GM12873 (cell line): ENCODE results near the gene DNAH14.

Source experiments
- TF ChIP-seq, protein P1 (sequence below): IDR thresholded peaks from 2 replicates; pipeline ENCODE4 v1.5.1; 2012; ENCODE audit warnings: low read depth, mild to moderate bottlenecking, moderate library complexity, low read length, control low read depth; ENCODE audit not compliant: insufficient read depth; ENCODE audit errors: missing control alignments

Gene DNAH14

DNA sequence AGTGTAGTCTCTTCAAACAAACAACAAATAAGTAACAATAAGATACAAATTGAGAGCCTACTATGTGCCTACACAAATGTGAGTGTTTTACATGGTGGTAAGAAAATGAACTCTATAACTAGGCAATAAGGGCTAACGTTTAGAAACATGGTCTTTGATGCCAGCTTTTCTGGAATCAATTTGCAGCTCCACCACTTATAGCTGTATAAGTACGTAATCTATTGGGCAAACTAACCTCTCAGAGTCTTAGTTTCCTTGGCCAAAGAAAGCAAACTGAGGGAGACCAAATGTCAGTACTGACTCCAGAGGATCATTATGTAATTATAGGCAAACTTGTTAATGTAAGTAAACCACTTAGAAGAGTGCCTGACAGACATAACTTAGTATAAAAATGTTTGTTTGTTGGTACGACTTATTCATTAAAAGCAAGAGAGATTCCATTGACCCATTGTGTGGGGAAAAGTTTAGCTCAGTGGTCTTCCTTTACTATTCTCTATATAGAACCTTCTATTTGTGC lies 438.6 kb downstream of the DNAH14 start:
- TF ChIP-seq, protein P1, sequence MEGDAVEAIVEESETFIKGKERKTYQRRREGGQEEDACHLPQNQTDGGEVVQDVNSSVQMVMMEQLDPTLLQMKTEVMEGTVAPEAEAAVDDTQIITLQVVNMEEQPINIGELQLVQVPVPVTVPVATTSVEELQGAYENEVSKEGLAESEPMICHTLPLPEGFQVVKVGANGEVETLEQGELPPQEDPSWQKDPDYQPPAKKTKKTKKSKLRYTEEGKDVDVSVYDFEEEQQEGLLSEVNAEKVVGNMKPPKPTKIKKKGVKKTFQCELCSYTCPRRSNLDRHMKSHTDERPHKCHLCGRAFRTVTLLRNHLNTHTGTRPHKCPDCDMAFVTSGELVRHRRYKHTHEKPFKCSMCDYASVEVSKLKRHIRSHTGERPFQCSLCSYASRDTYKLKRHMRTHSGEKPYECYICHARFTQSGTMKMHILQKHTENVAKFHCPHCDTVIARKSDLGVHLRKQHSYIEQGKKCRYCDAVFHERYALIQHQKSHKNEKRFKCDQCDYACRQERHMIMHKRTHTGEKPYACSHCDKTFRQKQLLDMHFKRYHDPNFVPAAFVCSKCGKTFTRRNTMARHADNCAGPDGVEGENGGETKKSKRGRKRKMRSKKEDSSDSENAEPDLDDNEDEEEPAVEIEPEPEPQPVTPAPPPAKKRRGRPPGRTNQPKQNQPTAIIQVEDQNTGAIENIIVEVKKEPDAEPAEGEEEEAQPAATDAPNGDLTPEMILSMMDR: no peak

GRCh38 chr1:225371366-225372010 lies 442.0 kb downstream of the DNAH14 start:
- TF ChIP-seq, protein P1: no peak

- TF ChIP-seq, protein P1: no peak
Observed at GRCh38 chr1:225373155-225373554, 443.7 kb downstream of the DNAH14 start.

DNA sequence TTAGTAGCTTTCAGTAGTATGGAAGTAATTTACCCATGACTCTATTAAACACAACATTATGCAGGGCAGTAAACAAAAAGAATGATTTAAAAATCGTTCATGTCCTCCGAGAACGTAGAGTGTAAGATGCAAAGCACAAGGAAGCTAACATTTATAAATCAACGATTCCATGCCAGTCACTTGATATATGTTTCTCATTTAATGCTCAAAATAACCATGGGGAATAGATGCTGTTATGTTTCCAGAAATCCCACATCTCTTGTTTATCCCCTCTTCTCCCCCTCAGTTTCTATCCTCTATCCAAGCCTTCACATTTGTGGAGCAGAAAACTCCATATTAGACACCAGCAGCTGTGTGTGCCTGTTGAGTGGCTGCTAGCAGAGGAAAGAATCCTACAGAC lies 445.5 kb downstream of the DNAH14 start:
- TF ChIP-seq, protein P1: no peak

GRCh38 chr1:225378880-225379279 lies 449.4 kb downstream of the DNAH14 start:
- TF ChIP-seq, protein P1: no peak

GRCh38 chr1:225380691-225381090 lies 451.2 kb downstream of the DNAH14 start:
- TF ChIP-seq, protein P1: no peak

- TF ChIP-seq, protein P1: no peak
Observed at GRCh38 chr1:225388372-225388771, 458.9 kb downstream of the DNAH14 start.
